Panc1 (cell line): ENCODE data around the gene SRRT. TPM values are rescaled to one million over a fixed set of nuclear protein-coding genes. Genes with fewer than 3 reads are reported as not detected.
A peak's percentile ranks its signal among the peaks of the same experiment; 100 is the strongest.

Experiments
- ATAC-seq: fragments of 200-7000 bp; cut with Tn5 transposase; 2 replicates; pipeline ENCODE4 v1.9.1; 2020; ENCODE audit warnings: mild to moderate bottlenecking, moderate library complexity
- BruUV-seq: library from RNA; stranded (reverse); fragments of 400-500 nt; replicated peaks from 2 replicates; lab custom pipeline; 2021; lab: Mats Ljungman, UMichigan
- CTCF ChIA-PET: fragments of 300-600 bp; sonication (Branson Sonifier 250); formaldehyde crosslinking; loops from one replicate; lab custom pipeline; 2022; ENCODE audit warnings: antibody characterized with exemption; lab: Charles Lee
- POLR2A ChIA-PET: fragments of 300-600 bp; sonication (Branson Sonifier 250); formaldehyde crosslinking; loops from one replicate; lab custom pipeline; 2022; ENCODE audit warnings: antibody characterized with exemption; lab: Charles Lee
- DNase-seq: peaks from one replicate; pipeline ENCODE4 v3.0.0-alpha.2; 2010; ENCODE audit warnings: low read depth, low spot score
- H3K27ac ChIP-seq: 2 replicates; pipeline ENCODE4 v1.5.1; 2011; ENCODE audit warnings: mild to moderate bottlenecking, low read length, inconsistent platforms
- H3K27me3 ChIP-seq: fragments of 200-500 bp; sonication (Bioruptor generic); 2 replicates; pipeline ENCODE4 v1.6.0; 2014; ENCODE audit warnings: low read length, inconsistent platforms; ENCODE audit not compliant: control insufficient read depth, insufficient read depth
- H3K36me3 ChIP-seq: fragments of 200-500 bp; sonication (Bioruptor generic); 2 replicates; pipeline ENCODE4 v1.5.1; 2014; ENCODE audit warnings: inconsistent platforms, mild to moderate bottlenecking, low read length, moderate library complexity; ENCODE audit not compliant: control insufficient read depth, insufficient read depth
- H3K4me1 ChIP-seq: 2 replicates; pipeline ENCODE4 v1.5.1; 2011; ENCODE audit warnings: inconsistent platforms, mild to moderate bottlenecking, low read length, moderate library complexity; ENCODE audit not compliant: control insufficient read depth, insufficient read depth
- H3K4me3 ChIP-seq, 2 experiments: 2 replicates each; pipeline ENCODE4 v1.5.1; 2011 to 2012; ENCODE audit warnings: low read depth in 2 of 2, low read length in 2 of 2, mild to moderate bottlenecking in 2 of 2, inconsistent platforms in 1 of 2, moderate library complexity in 1 of 2
- H3K9me3 ChIP-seq: fragments of 200-500 bp; sonication (Bioruptor generic); 2 replicates; pipeline ENCODE4 v1.5.1; 2014; ENCODE audit warnings: low read depth, mild to moderate bottlenecking, inconsistent platforms, low read length, moderate library complexity; ENCODE audit not compliant: control insufficient read depth, insufficient read depth
- POLR2AphosphoS5 ChIP-seq: IDR thresholded peaks from 2 replicates; pipeline ENCODE4 v1.6.1; 2012; ENCODE audit warnings: mild to moderate bottlenecking, low read depth, low read length, moderate library complexity
- REST ChIP-seq, 2 experiments: IDR thresholded peaks; 2 replicates each; pipeline ENCODE4 v1.6.1; 2011 to 2012; ENCODE audit warnings: low read depth in 2 of 2, control low read depth in 1 of 2, low read length in 1 of 2, mild to moderate bottlenecking in 1 of 2, moderate library complexity in 1 of 2; ENCODE audit not compliant: insufficient read depth in 1 of 2
- SIN3A ChIP-seq: IDR thresholded peaks from 2 replicates; pipeline ENCODE4 v1.6.1; 2012; ENCODE audit warnings: low read depth, mild to moderate bottlenecking, low read length, moderate library complexity, borderline replicate concordance; ENCODE audit not compliant: insufficient read depth
- TCF7L2 ChIP-seq: IDR thresholded peaks from 2 replicates; pipeline ENCODE4 v1.6.1; 2011; ENCODE audit warnings: mild to moderate bottlenecking, low read depth, low read length, inconsistent platforms
- in situ Hi-C: cut with HindIII; loops from 2 replicates; pipeline ENCODE4 v1.10.0; 2016; ENCODE audit warnings: low sequenced_read_pairs, low pct_unique_long_range_greater_than_20kb
- intact Hi-C: fragments of 100-400 bp; cut with micrococcal nuclease; formaldehyde crosslinking; loops from one replicate; pipeline ENCODE4 v1.10.0; 2022; ENCODE audit not compliant: unreplicated experiment
- total RNA-seq: library from RNA; stranded (reverse); gene quantifications from one replicate; pipeline ENCODE4 v1.2.1, GENCODE V29; 2021; ENCODE audit not compliant: unreplicated experiment
- TF ChIP-seq, protein P1 (sequence below): fragments of 450-650 bp; IDR thresholded peaks from 2 replicates; pipeline ENCODE4 v1.5.1; 2017; ENCODE audit warnings: mild to moderate bottlenecking

The SRRT gene
- total RNA-seq, 1 experiment from 2014 or later = 248 TPM

DNA sequence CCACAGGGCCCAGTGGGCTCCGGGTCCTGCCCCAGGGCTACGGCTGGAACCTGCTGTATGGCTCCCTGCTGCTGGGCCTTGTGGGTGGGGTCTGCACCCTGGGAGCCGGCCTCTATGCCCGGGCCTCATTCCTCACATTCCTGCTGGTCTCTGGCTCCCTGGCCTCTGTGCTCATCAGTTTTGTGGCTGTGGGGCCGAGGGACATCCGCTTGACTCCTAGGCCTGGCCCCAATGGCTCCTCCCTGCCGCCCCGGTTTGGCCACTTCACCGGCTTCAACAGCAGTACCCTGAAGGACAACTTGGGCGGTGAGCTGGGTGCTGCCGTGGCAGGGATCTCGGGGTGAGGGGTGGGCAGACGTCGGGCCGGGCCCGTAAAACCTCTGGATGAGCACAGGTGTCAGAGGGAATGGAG, 18.0 kb upstream of the SRRT start:
- ATAC-seq = no peak
- no TSS peak for BruUV-seq
- TF ChIP-seq POLR2AphosphoS5 = no peak
- TF ChIP-seq SIN3A = no peak
- TF ChIP-seq, protein P1, sequence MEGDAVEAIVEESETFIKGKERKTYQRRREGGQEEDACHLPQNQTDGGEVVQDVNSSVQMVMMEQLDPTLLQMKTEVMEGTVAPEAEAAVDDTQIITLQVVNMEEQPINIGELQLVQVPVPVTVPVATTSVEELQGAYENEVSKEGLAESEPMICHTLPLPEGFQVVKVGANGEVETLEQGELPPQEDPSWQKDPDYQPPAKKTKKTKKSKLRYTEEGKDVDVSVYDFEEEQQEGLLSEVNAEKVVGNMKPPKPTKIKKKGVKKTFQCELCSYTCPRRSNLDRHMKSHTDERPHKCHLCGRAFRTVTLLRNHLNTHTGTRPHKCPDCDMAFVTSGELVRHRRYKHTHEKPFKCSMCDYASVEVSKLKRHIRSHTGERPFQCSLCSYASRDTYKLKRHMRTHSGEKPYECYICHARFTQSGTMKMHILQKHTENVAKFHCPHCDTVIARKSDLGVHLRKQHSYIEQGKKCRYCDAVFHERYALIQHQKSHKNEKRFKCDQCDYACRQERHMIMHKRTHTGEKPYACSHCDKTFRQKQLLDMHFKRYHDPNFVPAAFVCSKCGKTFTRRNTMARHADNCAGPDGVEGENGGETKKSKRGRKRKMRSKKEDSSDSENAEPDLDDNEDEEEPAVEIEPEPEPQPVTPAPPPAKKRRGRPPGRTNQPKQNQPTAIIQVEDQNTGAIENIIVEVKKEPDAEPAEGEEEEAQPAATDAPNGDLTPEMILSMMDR = no peak
- TF ChIP-seq REST (IDR thresholded peaks at IDR 0.05; ENCODE audit: insufficient read depth in 1 of 2, low read depth in 2 of 2, low read length in 1 of 2) = no peak
- TF ChIP-seq TCF7L2 = no peak
- ChIA-PET POLR2A (no interaction called here), CTCF (no interaction called here)
- intact Hi-C loops (no loop called here), in situ Hi-C loops (no loop called here)
- DNase-seq = no peak
- no peaks in the 10 kb centered on the region; the same call in 1 of the 2 replicates for H3K4me1 ChIP-seq
- H3K36me3 ChIP-seq = no peaks in the 10 kb centered on the region
- H3K9me3 ChIP-seq = no peaks in the 10 kb centered on the region
- H3K27ac ChIP-seq = no peak overlapping the region
- no peak overlapping the region for H3K4me3 ChIP-seq
- H3K27me3 ChIP-seq = no peaks in the 10 kb centered on the region

- intact Hi-C loops = no loop called here
These were observed 15.0 kb upstream of the SRRT start for GRCh38 chr7:100859856-100860255.

More at GRCh38 chr7:100859856-100860255, 15.0 kb upstream of the SRRT start:
- in situ Hi-C loops = no loop called here
- H3K4me1 ChIP-seq = no peaks in the 10 kb centered on the region
- ChIA-PET POLR2A (interaction anchor here (0.7 kb wide), 1 partner anchor 15 kb away, joined by 3 read pairs; the partner anchor contains the start of gene SRRT), CTCF (interaction anchor here (0.6 kb wide), 1 partner anchor 168 kb away, joined by 6 read pairs; no protein-coding TSS in a partner anchor)
- H3K27ac ChIP-seq = no peak overlapping the region
- no peak overlapping the region for H3K4me3 ChIP-seq
- no peaks in the 10 kb centered on the region for H3K36me3 ChIP-seq
- no peaks in the 10 kb centered on the region for H3K9me3 ChIP-seq
- H3K27me3 ChIP-seq = no peaks in the 10 kb centered on the region
- TF ChIP-seq POLR2AphosphoS5 = no peak
- TF ChIP-seq, protein P1 = no peak
- TF ChIP-seq TCF7L2 = no peak
- no peak for TF ChIP-seq REST (IDR thresholded peaks at IDR 0.05; ENCODE audit: insufficient read depth in 1 of 2, low read depth in 2 of 2, low read length in 1 of 2)
- no peak for TF ChIP-seq SIN3A
- BruUV-seq = no TSS peak
- ATAC-seq (peak; percentile 30; the same call in 1 of the 2 replicates), DNase-seq (no peak)
